Common myeloid progenitor, CD34-positive (primary cell): ENCODE measurements around the gene OPN1MW3.
A peak's percentile ranks its signal among the peaks of the same experiment; 100 is the strongest.
"Not testable (repeated sequence)": the region's sequence is repeated elsewhere in the genome, so short reads cannot be mapped to it uniquely, and the experiment has no call there.

Source experiments
- CTCF ChIA-PET: fragments of 350-600 bp; sonication (Branson Sonifier 250); formaldehyde crosslinking; loops from one replicate; lab custom pipeline; 2021; ENCODE audit warnings: antibody characterized with exemption; lab: Charles Lee
- POLR2A ChIA-PET: fragments of 350-600 bp; sonication (Branson Sonifier 250); formaldehyde crosslinking; loops from one replicate; lab custom pipeline; 2021; ENCODE audit warnings: antibody characterized with exemption; lab: Charles Lee
- DNase-seq, 3 donors: peaks; one replicate each; pipeline versions ENCODE4 v3.0.0 to v3.0.0-alpha.2; 2013
- H3K27ac ChIP-seq, 2 experiments: 1 replicate in 1 of 2; 2 replicates in 1 of 2; pipeline ENCODE4 v1.7.0; 2013; ENCODE audit warnings: inconsistent platforms in 2 of 2, low read length in 2 of 2, mild to moderate bottlenecking in 2 of 2, low read depth in 1 of 2, moderate library complexity in 1 of 2; ENCODE audit not compliant: severe bottlenecking in 2 of 2, insufficient read depth in 1 of 2, poor library complexity in 1 of 2
- H3K27me3 ChIP-seq, 5 experiments: replicated peaks in 2 of 5; 1 replicate in 3 of 5; 2 replicates in 2 of 5; pipeline versions ENCODE4 v1.6.1 to v1.7.0; 2013; ENCODE audit warnings: low read length in 4 of 5, mild to moderate bottlenecking in 2 of 5, moderate library complexity in 2 of 5, inconsistent platforms in 1 of 5; ENCODE audit not compliant: insufficient read depth in 5 of 5, control insufficient read depth in 4 of 5
- H3K36me3 ChIP-seq, 4 experiments: 1 replicate in 2 of 4; 2 replicates in 2 of 4; pipeline versions ENCODE4 v1.6.1 to v1.7.0; 2013; ENCODE audit warnings: low read length in 3 of 4, control low read depth in 1 of 4, mild to moderate bottlenecking in 1 of 4; ENCODE audit not compliant: control insufficient read depth in 4 of 4, insufficient read depth in 4 of 4
- H3K4me1 ChIP-seq, 4 experiments: 1 replicate in 3 of 4; 2 replicates in 1 of 4; pipeline versions ENCODE4 v1.6.1 to v1.7.1; 2013; ENCODE audit warnings: low read length in 3 of 4, mild to moderate bottlenecking in 3 of 4, control low read depth in 1 of 4, inconsistent platforms in 1 of 4, moderate library complexity in 1 of 4; ENCODE audit not compliant: control insufficient read depth in 4 of 4, insufficient read depth in 4 of 4; ENCODE audit errors: control extremely low read depth in 1 of 4
- H3K4me3 ChIP-seq, 7 experiments: 1 replicate in 4 of 7; 2 replicates in 3 of 7; pipeline versions ENCODE4 v1.5.1 to v1.7.0; 2013; ENCODE audit warnings: mild to moderate bottlenecking in 7 of 7, low read length in 6 of 7, moderate library complexity in 6 of 7, inconsistent platforms in 2 of 7, low read depth in 2 of 7, control low read depth in 1 of 7; ENCODE audit not compliant: insufficient read depth in 4 of 7, control insufficient read depth in 1 of 7; ENCODE audit errors: extremely low read depth in 1 of 7
- H3K9me3 ChIP-seq, 5 experiments: 1 replicate in 4 of 5; 2 replicates in 1 of 5; pipeline versions ENCODE4 v1.6.1 to v1.7.1; 2013; ENCODE audit warnings: low read length in 4 of 5, mild to moderate bottlenecking in 2 of 5, inconsistent platforms in 1 of 5, low read depth in 1 of 5, moderate library complexity in 1 of 5; ENCODE audit not compliant: control insufficient read depth in 4 of 5, insufficient read depth in 2 of 5; ENCODE audit errors: control extremely low read depth in 1 of 5
- WGBS: methylation state at CpG from one replicate; pipeline ENCODE4 v1.1.5; 2013; ENCODE audit not compliant: insufficient coverage; 5-methylcytosine and 5-hydroxymethylcytosine counted together

The OPN1MW3 gene

GRCh38 chrX:154296731-154297130 lies 39.3 kb downstream of the OPN1MW3 start:
- Histone ChIP-seq H3K4me3 (no peak overlapping the region), H3K36me3 (no peaks in the 10 kb centered on the region), H3K27ac (no peak overlapping the region), H3K9me3 (peaks cover 0 to 8% (median 0%) of the 10 kb centered on the region in 5 experiments), H3K4me1 (no peaks in the 10 kb centered on the region), H3K27me3 (no peaks in the 10 kb centered on the region)
- ChIA-PET CTCF (no interaction called here), POLR2A (no interaction called here)
- 91% methylated on average over 18 of the region's 18 CpGs for WGBS
- DNase-seq: no peak

DNA sequence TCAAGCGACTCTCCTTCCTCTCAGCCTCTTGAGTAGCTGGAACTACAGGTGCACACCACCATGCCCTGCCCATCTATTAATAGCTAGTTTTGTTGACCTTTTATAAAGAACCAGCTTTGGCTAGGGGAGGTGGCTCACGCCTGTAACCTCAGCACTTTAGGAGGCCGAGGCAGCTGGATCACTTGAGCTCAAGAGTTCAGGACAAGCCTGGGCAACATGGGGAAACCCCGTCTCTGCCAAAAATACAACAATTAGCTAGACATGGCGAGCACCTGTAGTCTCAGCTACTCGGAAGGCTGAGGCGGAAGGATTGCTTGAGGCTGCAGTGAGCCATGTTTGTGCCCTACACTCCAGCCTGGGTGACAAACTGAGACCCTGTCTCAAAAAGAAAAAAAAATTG lies 40.9 kb downstream of the OPN1MW3 start:
- POLR2A ChIA-PET: no interaction called here
- H3K27me3 ChIP-seq: no peaks in the 10 kb centered on the region
- H3K27ac ChIP-seq: no peak overlapping the region
- peaks cover 0 to 8% (median 0%) of the 10 kb centered on the region in 5 experiments for H3K9me3 ChIP-seq
- no peak for DNase-seq
- H3K4me1 ChIP-seq: no peaks in the 10 kb centered on the region
- no peaks in the 10 kb centered on the region for H3K36me3 ChIP-seq
- WGBS: 93% methylated on average over 5 of the region's 7 CpGs
- H3K4me3 ChIP-seq: no peak overlapping the region
- CTCF ChIA-PET: no interaction called here

DNA sequence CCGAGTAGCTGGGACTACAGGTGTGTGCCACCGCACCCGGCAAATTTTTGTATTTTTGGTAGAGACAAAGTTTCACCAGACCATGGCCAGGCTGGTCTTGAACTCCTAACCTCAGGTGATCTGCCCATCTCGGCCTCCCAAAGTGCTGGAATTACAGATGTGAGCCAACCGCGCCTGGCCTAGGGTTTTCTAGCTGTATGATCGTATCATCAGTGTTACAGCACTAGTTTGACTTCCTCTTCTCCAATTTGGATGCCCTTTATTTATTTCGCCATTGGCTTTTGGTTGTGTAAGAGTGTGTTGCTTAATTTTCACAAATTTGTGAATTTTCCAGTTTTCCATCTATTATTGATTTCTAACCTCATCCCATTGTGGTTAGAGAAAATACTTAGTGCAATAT lies 43.4 kb downstream of the OPN1MW3 start:
- no peak overlapping the region for H3K4me3 ChIP-seq
- WGBS: 96% methylated on average over 6 of the region's 8 CpGs
- H3K4me1 ChIP-seq: peaks cover 0 to 3% (median 1%) of the 10 kb centered on the region in 4 experiments
- H3K9me3 ChIP-seq: peaks cover 0 to 3% (median 0%) of the 10 kb centered on the region in 5 experiments
- H3K27ac ChIP-seq: no peak overlapping the region
- POLR2A ChIA-PET: no interaction called here
- H3K27me3 ChIP-seq: peaks cover 0 to 6% (median 0%) of the 10 kb centered on the region in 5 experiments
- CTCF ChIA-PET: interaction anchor here (1.0 kb wide), 1 partner anchor 8 kb away, joined by 4 read pairs; no protein-coding TSS in a partner anchor
- no peaks in the 10 kb centered on the region for H3K36me3 ChIP-seq
- peak in 2 of 3 donors; percentile 27 for DNase-seq

- H3K4me1 ChIP-seq, POLR2A ChIA-PET, H3K27me3 ChIP-seq, H3K36me3 ChIP-seq, H3K27ac ChIP-seq, H3K9me3 ChIP-seq, DNase-seq, H3K4me3 ChIP-seq: not testable (repeated sequence)
- CTCF ChIA-PET: interaction anchor here (0.6 to 3.0 kb wide), 2 partner anchors 112 to 167 kb away, joined by 3 to 12 read pairs; no protein-coding TSS in a partner anchor
- 93% methylated on average over 3 of the region's 7 CpGs for WGBS
Observed at GRCh38 chrX:154302998-154303397, 45.6 kb downstream of the OPN1MW3 start.

DNA sequence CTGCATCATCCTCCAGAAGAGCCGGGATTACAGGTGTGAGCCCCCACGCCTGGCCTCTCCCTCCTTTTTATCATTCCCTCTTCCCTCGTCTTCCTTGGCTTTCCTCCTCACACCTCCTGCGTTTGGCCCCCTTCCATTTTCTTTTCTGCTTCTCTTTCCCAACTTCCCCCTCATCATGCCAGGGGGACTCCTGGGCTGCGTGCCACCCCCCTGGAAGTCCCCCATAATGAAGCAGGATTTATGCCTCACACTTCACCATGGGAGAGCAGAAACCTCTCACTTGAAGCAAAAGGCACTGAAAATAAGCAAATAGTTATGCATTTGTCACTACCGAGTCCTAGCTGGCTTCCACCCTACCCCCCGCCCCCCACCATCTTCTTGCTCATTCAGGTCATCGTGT lies 46.1 kb downstream of the OPN1MW3 start:
- Histone ChIP-seq H3K9me3 (no peaks in the 10 kb centered on the region), H3K4me1 (peaks cover 0 to 4% (median 1%) of the 10 kb centered on the region in 4 experiments), H3K27me3 (peaks cover 0 to 6% (median 0%) of the 10 kb centered on the region in 5 experiments), H3K27ac (no peak overlapping the region), H3K36me3 (no peaks in the 10 kb centered on the region), H3K4me3 (no peak overlapping the region)
- POLR2A ChIA-PET: no interaction called here
- CTCF ChIA-PET: interaction anchor here (0.6 to 3.0 kb wide), 2 partner anchors 111 to 167 kb away, joined by 3 to 12 read pairs; no protein-coding TSS in a partner anchor
- WGBS: 79% methylated on average over 6 of the region's 8 CpGs
- no peak for DNase-seq

DNA sequence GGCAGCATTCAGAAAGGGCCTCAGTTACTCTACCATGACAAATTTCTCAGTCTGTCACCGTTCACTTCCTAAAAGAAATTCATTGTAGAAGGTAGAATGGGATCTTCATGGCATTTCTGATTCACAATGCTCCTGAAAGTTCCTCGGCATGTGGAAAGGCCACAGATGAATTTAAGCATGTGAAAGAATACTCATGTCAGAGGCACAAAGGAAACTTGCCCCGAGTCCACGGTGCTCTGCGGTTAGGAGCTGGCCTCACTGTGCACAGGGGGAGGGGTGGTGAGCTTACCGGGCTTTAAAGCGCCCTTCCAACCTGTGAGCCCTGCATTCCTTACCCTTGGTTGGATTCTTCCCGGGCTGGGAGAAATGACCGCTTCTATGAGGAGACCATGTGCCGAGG lies 47.5 kb downstream of the OPN1MW3 start:
- no peak overlapping the region for H3K27ac ChIP-seq
- H3K9me3 ChIP-seq: no peaks in the 10 kb centered on the region
- H3K36me3 ChIP-seq: no peaks in the 10 kb centered on the region
- CTCF ChIA-PET: interaction anchor here (1.4 to 3.0 kb wide), 3 partner anchors 13 to 231 kb away, joined by 3 to 12 read pairs (median 6); no protein-coding TSS in a partner anchor
- WGBS: 90% methylated on average over 10 of the region's 10 CpGs
- no peak for DNase-seq
- peaks cover 0 to 6% (median 0%) of the 10 kb centered on the region in 5 experiments for H3K27me3 ChIP-seq
- POLR2A ChIA-PET: interaction anchor here (0.7 kb wide), 1 partner anchor 10 kb away, joined by 4 read pairs; the partner anchor contains the start of gene TEX28
- no peak overlapping the region for H3K4me3 ChIP-seq
- H3K4me1 ChIP-seq: peaks cover 0 to 6% (median 1%) of the 10 kb centered on the region in 4 experiments

GRCh38 chrX:154305541-154306205 lies 48.3 kb downstream of the OPN1MW3 start:
- WGBS: 81% methylated on average over 9 of the region's 11 CpGs

More at GRCh38 chrX:154305541-154306205, 48.3 kb downstream of the OPN1MW3 start:
- H3K9me3 ChIP-seq: no peaks in the 10 kb centered on the region
- peaks cover 0 to 6% (median 1%) of the 10 kb centered on the region in 4 experiments for H3K4me1 ChIP-seq
- DNase-seq: peak in 2 of 3 donors; percentile 24 to 32
- no peaks in the 10 kb centered on the region for H3K36me3 ChIP-seq
- no peak overlapping the region for H3K27ac ChIP-seq
- POLR2A ChIA-PET: no interaction called here
- H3K27me3 ChIP-seq: peaks cover 0 to 8% (median 0%) of the 10 kb centered on the region in 5 experiments
- CTCF ChIA-PET: interaction anchor here (1.4 to 3.0 kb wide), 3 partner anchors 12 to 230 kb away, joined by 3 to 12 read pairs (median 6); no protein-coding TSS in a partner anchor
- no peak overlapping the region for H3K4me3 ChIP-seq
